GM19035 (cell line): ENCODE measurements around the gene CGB3.

Experiments
- ATAC-seq: cut with Tn5 transposase; IDR thresholded peaks from one replicate; pipeline ENCODE4 v1.9.1; 2021; ENCODE audit not compliant: unreplicated experiment

The CGB3 gene

DNA sequence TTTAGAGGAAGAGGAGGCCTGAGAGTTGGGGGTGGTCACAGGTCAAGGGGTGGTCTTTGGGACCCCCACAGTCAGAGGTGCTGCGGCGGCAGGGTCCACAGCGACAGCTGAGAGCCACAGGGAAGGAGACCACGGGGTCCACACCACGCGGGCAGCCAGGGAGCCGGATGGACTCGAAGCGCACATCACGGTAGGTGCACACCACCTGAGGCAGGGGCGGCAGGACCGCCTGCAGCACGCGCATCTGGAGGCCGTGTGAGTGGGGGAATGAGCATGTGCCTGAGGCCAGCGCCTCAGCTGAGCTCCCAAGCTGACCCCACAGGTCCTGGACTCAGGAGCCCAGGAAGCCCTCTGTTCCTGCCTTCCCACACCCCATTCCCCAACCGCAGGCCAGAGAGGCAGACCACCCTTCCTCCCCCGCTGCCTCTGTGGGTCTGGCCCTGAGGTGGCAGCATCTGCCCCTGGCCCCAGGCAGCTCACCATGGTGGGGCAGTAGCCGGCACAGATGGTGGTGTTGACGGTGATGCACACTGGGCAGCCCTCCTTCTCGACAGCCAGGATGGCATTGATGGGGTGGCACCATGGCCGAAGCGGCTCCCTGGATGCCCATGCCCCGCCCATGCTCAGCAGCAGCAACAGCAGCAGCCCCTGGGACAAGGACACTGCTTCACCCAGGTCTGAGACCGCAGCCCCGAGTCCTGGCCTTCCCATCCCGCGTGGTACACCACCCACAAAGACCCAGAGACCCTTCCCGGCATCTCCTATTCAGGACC is 7.9 kb downstream of the CGB3 start:
- no peak for ATAC-seq

DNA sequence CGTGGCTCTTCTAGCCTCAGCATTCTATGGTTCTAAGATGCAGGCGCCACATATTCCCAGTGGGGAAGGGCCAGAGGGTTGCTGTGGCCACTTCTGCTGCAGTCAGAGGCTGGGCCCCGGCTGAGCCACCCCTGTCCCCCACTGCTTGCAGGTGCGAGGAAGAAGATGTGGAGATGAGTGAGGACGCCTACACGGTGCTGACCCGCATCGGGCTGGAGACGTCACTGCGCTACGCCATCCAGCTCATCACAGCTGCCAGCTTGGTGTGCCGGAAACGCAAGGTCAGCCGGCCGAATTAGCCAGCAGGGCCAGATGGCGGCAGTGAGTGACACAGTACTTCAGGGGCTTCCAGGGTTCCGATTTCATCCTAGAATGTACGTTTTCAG is 9.3 kb downstream of the CGB3 start:
- ATAC-seq = no peak

GRCh38 chr19:49014123-49014869 is 9.8 kb downstream of the CGB3 start:
- no peak for ATAC-seq

DNA sequence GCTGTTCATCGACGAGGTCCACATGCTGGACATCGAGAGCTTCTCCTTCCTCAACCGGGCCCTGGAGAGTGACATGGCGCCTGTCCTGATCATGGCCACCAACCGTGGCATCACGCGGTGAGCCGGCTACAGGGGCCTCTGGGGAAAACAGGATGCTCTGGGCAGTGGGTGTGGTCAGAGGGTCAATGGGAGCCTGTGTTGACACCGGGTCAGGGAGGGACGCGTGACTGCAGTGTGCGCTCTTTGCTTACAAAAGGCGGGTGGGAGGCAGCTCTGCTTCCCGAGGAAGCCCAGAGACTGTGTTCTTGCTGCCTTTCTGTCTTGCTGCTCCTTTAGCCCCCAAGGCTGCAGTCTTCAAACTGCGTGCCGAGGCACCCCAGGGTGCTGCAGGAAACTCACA is 12.9 kb downstream of the CGB3 start:
- ATAC-seq = no peak

GRCh38 chr19:49010453-49010852 is 13.7 kb downstream of the CGB3 start:
- ATAC-seq = no peak

GRCh38 chr19:49009828-49010227 is 14.3 kb downstream of the CGB3 start:
- ATAC-seq = no peak

DNA sequence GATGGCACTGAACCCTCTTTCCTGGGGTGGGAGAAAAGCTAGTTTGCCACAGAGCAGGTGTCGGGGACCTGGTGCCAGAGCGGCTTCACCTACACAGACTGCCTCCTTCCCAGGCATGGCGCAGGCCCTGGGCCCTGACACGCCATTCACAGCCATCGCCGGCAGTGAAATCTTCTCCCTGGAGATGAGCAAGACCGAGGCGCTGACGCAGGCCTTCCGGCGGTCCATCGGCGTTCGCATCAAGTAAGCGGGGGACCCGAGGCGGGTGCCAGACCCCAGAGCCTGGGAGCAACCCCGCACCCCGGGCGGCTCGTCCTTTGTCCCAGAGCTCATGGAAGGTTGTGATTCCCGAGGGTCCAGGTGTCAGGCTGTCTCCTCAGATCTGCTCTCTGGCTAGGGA is 17.2 kb downstream of the CGB3 start:
- ATAC-seq = no peak

DNA sequence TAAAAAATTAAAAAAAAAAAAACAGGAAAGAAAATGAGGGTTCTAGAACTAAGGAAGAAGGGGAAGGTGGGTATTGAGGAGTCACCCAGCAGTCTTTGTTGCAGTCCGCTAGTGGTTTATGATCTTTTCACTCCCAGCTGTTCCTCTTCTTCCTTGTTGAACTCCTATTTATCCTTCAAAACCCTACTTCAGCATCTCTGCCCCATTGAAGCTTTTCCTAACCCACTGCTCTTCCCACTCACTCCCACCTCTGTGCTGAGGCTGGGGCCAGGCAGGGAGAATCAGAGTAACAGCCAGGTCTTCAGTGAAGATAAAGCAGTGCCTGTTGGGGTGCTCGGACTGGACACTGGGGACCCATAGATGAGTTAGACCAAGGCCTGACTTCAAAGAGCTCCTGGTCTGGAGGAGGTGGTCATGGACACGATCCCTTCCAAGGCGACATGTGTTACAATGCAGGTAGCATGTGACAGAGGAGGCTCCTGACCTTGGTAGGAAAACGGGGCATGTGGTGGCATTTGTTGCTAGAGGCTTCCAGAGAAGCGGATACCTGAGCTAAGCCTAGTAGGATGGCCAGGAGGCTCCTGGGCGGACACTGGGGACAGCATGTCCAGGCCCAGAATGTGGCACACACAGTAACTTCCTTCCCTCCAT is 19.0 kb downstream of the CGB3 start:
- no peak for ATAC-seq

DNA sequence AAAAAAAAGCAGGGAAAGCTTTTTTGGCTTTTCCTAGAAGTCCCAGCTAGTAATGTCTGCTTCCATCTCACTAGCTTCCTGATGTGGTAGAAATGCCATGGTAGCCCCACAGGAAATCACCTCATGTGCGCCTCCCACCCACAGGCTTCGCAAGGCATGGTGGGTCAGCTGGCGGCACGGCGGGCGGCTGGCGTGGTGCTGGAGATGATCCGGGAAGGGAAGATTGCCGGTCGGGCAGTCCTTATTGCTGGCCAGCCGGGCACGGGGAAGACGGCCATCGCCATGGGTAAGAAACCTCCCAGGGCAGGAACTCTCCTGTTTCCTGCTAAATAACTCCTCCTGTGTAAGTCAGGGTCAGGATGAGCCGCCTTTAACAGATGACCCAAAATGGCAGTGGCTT is 20.0 kb downstream of the CGB3 start:
- no peak for ATAC-seq

GRCh38 chr19:48999481-49000325 is 24.4 kb downstream of the CGB3 start:
- ATAC-seq = no peak

DNA sequence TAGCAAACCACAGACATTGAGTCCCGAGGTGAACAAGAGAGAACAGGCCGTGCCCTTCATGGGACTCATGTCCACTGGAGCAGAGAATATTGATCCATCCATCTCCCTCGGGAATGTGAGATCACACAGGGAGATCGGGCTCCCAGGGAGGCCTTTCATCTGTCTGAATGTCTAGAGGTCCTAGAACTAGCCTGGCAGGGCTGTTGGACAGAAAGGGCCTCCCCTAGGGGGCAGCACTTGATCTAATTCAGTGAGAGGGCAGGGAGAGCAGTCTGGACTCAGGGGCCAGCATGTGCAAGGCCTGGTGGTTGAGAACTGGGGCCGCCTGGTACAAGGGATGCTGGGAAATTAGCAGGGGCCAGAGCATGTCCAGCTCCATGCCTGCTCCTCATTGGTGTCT is 26.2 kb downstream of the CGB3 start:
- no peak for ATAC-seq

- ATAC-seq = no peak
These were observed 30.1 kb downstream of the CGB3 start for GRCh38 chr19:48994035-48994386.

DNA sequence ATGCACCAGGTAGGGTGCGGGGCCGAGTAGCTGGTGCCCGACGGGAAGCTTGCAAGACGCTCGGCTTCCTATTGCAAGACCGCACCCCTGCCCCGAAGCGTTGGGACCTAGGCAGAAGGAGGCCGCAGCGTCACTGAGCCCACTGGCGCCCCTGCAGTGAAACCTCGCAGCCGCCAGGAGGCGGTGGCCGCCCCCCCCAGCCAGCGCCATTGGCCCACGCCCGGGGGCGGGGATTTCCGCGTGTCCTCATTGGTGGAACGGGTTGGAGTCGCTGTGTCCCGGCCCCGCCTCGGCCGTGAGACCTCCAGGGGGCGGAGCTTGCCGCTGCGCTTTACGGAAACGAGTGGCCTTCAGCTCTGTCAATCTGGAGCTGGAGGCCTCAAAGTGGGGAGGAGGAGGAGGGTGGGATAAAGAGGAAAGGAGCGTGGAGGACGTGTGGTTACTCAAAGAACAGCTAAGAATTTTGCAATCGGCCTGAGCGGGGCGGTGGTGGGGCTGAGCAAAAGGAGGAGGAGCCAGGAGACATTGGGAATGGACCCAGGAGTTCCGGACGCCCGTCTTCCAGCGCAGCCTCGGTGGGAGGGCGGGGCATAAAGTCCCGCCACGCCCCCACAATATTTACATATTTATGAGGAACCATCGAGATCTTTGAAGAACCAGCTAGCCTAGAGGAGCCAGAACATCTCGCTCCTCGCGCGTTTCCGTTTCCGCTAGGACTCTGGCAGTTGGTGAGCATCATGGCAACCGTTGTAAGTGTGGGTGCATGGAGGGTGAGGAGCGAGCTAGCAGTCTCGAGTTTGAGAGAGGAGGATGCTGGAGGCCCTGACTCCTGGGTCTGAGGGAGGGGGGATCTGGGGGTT is 30.7 kb downstream of the CGB3 start, which contains the start of the genes GYS1 and RUVBL2:
GYS1 (minus strand) TSS at position 135 of the 860 bp plus-strand sequence. CDS start 197 bp downstream, outside the sequence.
RUVBL2 (plus strand) TSS at position 713 of the 860 bp plus-strand sequence; CDS start at position 738, 25 bp downstream.
- peak; percentile 82 for ATAC-seq

DNA sequence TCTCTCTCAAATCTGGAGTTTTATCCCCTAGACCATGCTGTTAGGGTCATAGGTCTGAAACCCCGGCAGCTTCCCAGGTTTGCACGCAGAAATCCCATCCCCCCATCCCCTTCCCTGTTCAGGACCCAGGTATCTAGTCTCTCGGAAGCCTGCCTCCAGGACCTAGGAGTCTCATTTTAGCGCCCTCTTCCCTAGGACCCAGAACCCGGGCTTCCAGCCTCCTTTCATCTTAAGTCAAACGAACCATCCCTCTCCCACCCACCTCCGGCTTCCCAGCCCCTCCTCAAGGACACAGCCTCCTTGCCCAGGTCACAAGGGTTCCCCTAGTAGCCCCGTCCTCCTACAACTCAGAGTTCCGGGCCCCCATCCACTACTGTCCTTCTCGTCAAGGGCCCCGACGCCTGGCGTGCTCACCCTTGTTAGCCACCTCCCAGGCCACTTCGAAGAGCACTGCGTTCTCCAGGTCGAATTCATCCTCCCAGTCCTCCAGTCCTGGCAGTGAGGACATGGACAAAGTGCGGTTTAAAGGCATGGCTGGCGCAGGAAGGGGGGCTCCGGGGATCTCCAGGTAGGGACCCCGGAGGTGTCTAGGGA is 31.5 kb downstream of the CGB3 start:
- peak; percentile 3 for ATAC-seq

GRCh38 chr19:48991873-48992580 is 32.1 kb downstream of the CGB3 start:
- no peak for ATAC-seq

DNA sequence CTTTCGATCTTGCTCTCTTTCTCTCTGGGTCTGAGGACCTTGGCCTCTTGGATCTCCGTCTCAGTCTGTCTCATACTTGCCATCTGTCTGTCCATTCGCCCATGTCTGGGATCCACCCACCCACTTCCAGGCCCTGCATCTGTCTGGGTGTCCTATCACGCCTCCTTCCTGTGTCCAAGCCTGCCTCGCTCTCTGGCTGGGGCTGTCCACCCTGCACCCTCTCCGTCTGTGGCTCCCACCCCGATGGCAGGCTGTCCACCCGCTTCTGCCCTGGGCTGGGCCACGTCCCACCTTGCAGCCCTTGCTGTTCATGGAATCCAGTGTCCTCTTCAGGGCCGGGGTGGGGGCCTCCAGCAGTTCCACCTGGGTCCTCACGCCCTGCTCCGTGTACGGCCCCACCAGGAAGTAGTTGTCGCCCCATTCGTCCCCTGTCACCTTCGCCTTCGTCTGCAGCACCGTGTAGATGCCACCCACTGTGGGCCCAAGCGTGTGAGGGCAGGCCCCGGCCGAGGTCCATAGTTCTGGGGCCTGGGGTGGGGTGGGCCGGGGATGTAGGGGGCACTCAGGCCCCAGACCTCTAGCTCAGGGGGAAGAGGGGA is 33.0 kb downstream of the CGB3 start:
- no peak for ATAC-seq

GRCh38 chr19:48990400-48990799 is 33.7 kb downstream of the CGB3 start:
- ATAC-seq = no peak

- no peak for ATAC-seq
These were observed 34.3 kb downstream of the CGB3 start for GRCh38 chr19:48989701-48990291.
